KMS-11 (cell line): ENCODE measurements around the gene TNNT1.

Experiments
- H2AFZ ChIP-seq: fragments of 200-600 bp; sonication (generic); 2 replicates; pipeline ENCODE4 v1.6.1; 2016; ENCODE audit warnings: antibody characterized with exemption, mixed run types, low read depth
- H3K27ac ChIP-seq: fragments of 200-600 bp; sonication (generic); 2 replicates; pipeline ENCODE4 v1.6.1; 2016; ENCODE audit warnings: mild to moderate bottlenecking, mixed run types
- H3K27me3 ChIP-seq: fragments of 200-600 bp; sonication (generic); 2 replicates; pipeline ENCODE4 v1.6.1; 2017; ENCODE audit warnings: mild to moderate bottlenecking, low read depth, mixed run types, moderate library complexity; ENCODE audit not compliant: insufficient read depth
- H3K36me3 ChIP-seq: fragments of 200-600 bp; sonication (generic); 2 replicates; pipeline ENCODE4 v1.6.1; 2017; ENCODE audit warnings: mild to moderate bottlenecking, mixed run types; ENCODE audit not compliant: insufficient read depth
- H3K4me1 ChIP-seq: fragments of 200-600 bp; sonication (generic); 2 replicates; pipeline ENCODE4 v1.6.1; 2016; ENCODE audit warnings: mild to moderate bottlenecking, low read depth, mixed run types; ENCODE audit not compliant: poor library complexity, severe bottlenecking
- H3K4me2 ChIP-seq: fragments of 200-600 bp; sonication (generic); 2 replicates; pipeline ENCODE4 v1.7.0; 2016; ENCODE audit warnings: mild to moderate bottlenecking, mixed run types
- H3K4me3 ChIP-seq: fragments of 200-600 bp; sonication (generic); IDR thresholded peaks from 2 replicates; pipeline ENCODE4 v1.6.1; 2017; ENCODE audit warnings: low read depth, low read length, mixed read lengths; ENCODE audit not compliant: insufficient read depth
- H3K79me2 ChIP-seq: fragments of 200-600 bp; sonication (generic); 2 replicates; pipeline ENCODE4 v1.6.1; 2016; ENCODE audit warnings: low read depth, mixed run types; ENCODE audit not compliant: insufficient read depth
- H3K9ac ChIP-seq: fragments of 200-600 bp; sonication (generic); 2 replicates; pipeline ENCODE4 v1.6.1; 2016; ENCODE audit warnings: mild to moderate bottlenecking, mixed run types
- H4K20me1 ChIP-seq: fragments of 200-600 bp; sonication (generic); 2 replicates; pipeline ENCODE4 v1.6.1; 2016; ENCODE audit warnings: mild to moderate bottlenecking, mixed run types; ENCODE audit not compliant: insufficient read depth
- TF ChIP-seq, protein P1 (sequence below): fragments of 200-600 bp; sonication (generic); conservative IDR thresholded peaks from 2 replicates; pipeline ENCODE4 v1.6.1; 2017; ENCODE audit warnings: low read depth, mild to moderate bottlenecking, antibody characterized with exemption, low read length, moderate library complexity, mixed read lengths

The TNNT1 gene

DNA sequence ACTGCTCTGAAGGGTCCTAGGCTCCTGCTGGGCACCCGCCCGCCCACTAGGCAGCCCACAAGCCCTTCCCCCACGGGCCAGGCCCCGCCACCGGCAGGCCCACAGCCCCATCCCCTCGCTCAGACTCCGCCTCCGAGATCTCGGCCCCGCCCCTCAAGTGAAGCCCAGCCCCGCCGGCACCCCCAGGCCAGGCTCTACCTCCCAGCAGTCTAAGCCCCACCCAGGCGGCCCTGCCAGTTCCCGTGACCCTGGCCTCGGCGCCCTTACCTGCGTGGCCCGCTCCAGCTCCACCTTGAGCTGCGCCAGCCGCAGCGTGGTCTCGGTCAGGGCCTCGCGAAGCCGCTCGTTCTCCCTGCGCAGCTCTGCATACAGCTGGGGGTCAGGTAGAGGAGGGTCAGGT is 57.1 kb downstream of the TNNT1 start:
- H2AFZ ChIP-seq, result no peak overlapping the region
- no peak overlapping the region for H3K4me3 ChIP-seq
- no peak overlapping the region for H3K4me2 ChIP-seq
- no peaks in the 10 kb centered on the region for H3K79me2 ChIP-seq
- no peak overlapping the region for H3K9ac ChIP-seq
- no peak overlapping the region for H3K27ac ChIP-seq
- TF ChIP-seq, protein P1, sequence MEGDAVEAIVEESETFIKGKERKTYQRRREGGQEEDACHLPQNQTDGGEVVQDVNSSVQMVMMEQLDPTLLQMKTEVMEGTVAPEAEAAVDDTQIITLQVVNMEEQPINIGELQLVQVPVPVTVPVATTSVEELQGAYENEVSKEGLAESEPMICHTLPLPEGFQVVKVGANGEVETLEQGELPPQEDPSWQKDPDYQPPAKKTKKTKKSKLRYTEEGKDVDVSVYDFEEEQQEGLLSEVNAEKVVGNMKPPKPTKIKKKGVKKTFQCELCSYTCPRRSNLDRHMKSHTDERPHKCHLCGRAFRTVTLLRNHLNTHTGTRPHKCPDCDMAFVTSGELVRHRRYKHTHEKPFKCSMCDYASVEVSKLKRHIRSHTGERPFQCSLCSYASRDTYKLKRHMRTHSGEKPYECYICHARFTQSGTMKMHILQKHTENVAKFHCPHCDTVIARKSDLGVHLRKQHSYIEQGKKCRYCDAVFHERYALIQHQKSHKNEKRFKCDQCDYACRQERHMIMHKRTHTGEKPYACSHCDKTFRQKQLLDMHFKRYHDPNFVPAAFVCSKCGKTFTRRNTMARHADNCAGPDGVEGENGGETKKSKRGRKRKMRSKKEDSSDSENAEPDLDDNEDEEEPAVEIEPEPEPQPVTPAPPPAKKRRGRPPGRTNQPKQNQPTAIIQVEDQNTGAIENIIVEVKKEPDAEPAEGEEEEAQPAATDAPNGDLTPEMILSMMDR, result no peak
- no peaks in the 10 kb centered on the region for H3K4me1 ChIP-seq
- no peaks in the 10 kb centered on the region for H3K27me3 ChIP-seq
- H4K20me1 ChIP-seq, result no peaks in the 10 kb centered on the region
- no peaks in the 10 kb centered on the region for H3K36me3 ChIP-seq

DNA sequence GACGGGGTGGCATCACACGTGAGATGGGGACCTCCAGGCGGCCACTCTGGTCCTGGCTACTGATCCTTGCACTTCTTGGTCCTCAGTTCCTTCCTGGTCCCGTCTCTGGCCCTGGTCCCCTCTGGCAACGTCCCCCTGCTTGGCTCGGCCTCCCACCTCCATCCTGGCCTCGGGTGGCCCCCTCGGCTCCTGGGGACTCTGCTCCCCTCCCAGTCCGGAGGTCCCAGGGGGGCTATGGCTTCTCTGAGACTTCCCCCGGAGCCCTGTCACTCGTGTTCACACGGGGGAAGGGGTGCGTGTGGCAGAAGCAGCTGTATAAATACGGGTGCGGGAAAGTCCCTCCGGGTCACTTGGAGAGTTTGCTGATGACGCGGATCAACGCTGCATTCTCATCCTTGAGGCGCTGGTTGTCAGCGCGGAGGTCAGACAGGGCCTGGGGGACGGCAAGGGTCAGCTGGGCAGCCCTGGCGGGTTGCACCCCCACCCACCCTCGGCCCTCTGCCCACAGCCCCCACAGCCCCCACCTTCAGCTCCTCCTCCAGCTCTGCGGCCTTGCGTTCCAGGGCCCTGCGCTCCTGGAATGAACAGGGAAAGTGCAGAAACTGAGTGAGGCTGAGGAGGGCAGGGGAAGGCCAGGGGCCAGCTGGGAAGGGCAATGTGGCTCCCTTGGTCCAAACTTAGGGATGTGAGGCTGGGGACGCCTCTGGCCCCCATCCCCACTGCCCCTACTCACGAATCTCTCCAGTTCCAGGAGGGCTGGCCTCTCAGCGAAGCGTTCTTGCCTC is 57.7 kb downstream of the TNNT1 start:
- Histone ChIP-seq H3K4me2 (no peak overlapping the region), H4K20me1 (no peaks in the 10 kb centered on the region), H3K4me3 (no peak overlapping the region), H3K79me2 (no peaks in the 10 kb centered on the region), H2AFZ (no peak overlapping the region), H3K9ac (no peak overlapping the region), H3K27ac (no peak overlapping the region), H3K27me3 (no peaks in the 10 kb centered on the region), H3K36me3 (no peaks in the 10 kb centered on the region), H3K4me1 (no peaks in the 10 kb centered on the region)
- TF ChIP-seq, protein P1, result no peak

DNA sequence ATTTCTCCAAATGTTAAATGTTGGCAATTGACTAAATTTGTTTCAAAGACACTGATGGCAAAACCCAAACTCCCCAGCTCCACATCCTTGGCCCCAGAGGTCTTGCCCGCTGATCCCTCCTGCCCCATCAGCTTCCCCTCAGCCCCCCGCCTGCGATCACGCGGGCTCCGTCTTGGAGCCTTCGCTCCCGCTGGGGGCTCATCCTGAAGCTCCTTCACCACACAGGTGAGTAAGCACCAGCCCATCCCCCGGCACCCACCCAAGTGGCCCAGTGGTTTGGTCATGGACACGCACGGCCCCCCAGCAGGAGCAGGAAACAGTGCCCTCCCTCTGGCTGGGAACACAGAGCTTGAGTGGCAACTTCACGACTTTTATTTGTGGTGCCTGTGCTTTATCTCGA is 58.4 kb downstream of the TNNT1 start:
- no peak overlapping the region for H3K27ac ChIP-seq
- H3K4me3 ChIP-seq, result no peak overlapping the region
- no peak overlapping the region for H3K4me2 ChIP-seq
- H3K36me3 ChIP-seq, result no peaks in the 10 kb centered on the region
- H3K27me3 ChIP-seq, result no peaks in the 10 kb centered on the region
- TF ChIP-seq, protein P1, result no peak
- H3K79me2 ChIP-seq, result no peaks in the 10 kb centered on the region
- no peak overlapping the region for H3K9ac ChIP-seq
- no peak overlapping the region for H2AFZ ChIP-seq
- no peaks in the 10 kb centered on the region for H4K20me1 ChIP-seq
- no peaks in the 10 kb centered on the region for H3K4me1 ChIP-seq

DNA sequence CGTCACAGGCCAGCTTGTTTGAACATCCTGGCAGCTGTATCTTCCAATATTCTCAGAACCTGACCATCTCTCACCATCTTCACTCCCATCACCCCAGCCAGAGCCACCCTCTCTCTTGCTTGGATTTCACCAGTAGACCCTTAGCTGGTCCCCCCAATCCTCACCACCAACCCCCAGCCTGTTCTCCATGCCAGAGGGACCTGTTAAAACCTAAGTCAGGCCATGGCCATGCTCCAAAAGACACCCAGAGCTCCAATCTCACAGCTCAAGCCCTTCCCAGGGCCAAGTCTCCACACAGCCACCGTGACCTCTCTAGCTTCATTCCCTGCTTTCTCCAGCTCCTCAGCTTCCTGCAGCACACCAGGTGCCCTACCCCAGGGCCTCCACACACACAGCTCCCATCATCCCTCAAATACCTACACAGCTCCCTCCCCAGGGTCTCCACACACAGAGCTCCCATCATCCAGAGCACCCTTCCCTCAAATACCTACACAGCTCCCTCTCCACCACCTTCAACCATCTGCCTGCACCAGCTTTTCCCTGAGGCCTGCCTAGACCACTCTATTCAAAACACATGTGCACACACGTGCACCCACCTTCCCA is 59.6 kb downstream of the TNNT1 start:
- Histone ChIP-seq H3K4me1 (no peaks in the 10 kb centered on the region), H2AFZ (no peak overlapping the region), H3K27ac (no peak overlapping the region), H4K20me1 (no peaks in the 10 kb centered on the region), H3K79me2 (no peaks in the 10 kb centered on the region), H3K4me2 (no peak overlapping the region), H3K9ac (no peak overlapping the region), H3K4me3 (no peak overlapping the region), H3K36me3 (no peaks in the 10 kb centered on the region), H3K27me3 (no peaks in the 10 kb centered on the region)
- TF ChIP-seq, protein P1, result no peak
